Measurements from ENCODE around the gene RNU1-1.
"Not testable (repeated sequence)": the region's sequence is repeated elsewhere in the genome, so short reads cannot be mapped to it uniquely, and the experiment has no call there.

RNU1-1 gene

GRCh38 chr1:16491056-16491675 lies 22.9 kb downstream of the RNU1-1 start:
- DNase-seq, result no peak

GRCh38 chr1:16489195-16489880 lies 24.7 kb downstream of the RNU1-1 start:
- not testable (repeated sequence) for DNase-seq

GRCh38 chr1:16487011-16487410 lies 27.1 kb downstream of the RNU1-1 start:
- not testable (repeated sequence) for DNase-seq

- not testable (repeated sequence) for DNase-seq
Observed at GRCh38 chr1:16486316-16486715, 27.8 kb downstream of the RNU1-1 start.

GRCh38 chr1:16484931-16485330 lies 29.2 kb downstream of the RNU1-1 start:
- no peak for DNase-seq

- no peak for DNase-seq
Observed at GRCh38 chr1:16484501-16484835, 29.6 kb downstream of the RNU1-1 start.

GRCh38 chr1:16483639-16484500 lies 30.2 kb downstream of the RNU1-1 start:
- DNase-seq, result not testable (repeated sequence)

GRCh38 chr1:16483146-16483545 lies 30.9 kb downstream of the RNU1-1 start:
- not testable (repeated sequence) for DNase-seq

- no peak for DNase-seq
Observed at GRCh38 chr1:16478091-16478490, 36.0 kb downstream of the RNU1-1 start.

- not testable (repeated sequence) for DNase-seq
Observed at GRCh38 chr1:16475771-16476770, 38.0 kb downstream of the RNU1-1 start.

- DNase-seq, result not testable (repeated sequence)
Observed at GRCh38 chr1:16474891-16475290, 39.2 kb downstream of the RNU1-1 start.

GRCh38 chr1:16474166-16474800 lies 39.8 kb downstream of the RNU1-1 start:
- DNase-seq, result no peak

GRCh38 chr1:16468558-16468957 lies 45.5 kb downstream of the RNU1-1 start:
- DNase-seq, result no peak

GRCh38 chr1:16464917-16465625 lies 49.0 kb downstream of the RNU1-1 start:
- no peak for DNase-seq

All from activated T-cell treated with anti-CD3 and anti-CD28 coated beads, Interleukin-2, amount 50 U/mL, for 48 hours (primary cell).